Activated B cell treated with CpG ODN at 0.5 μM for 24 hours (primary cell): Measurements from ENCODE around the gene CER1. TPM values are rescaled to one million over a fixed set of nuclear protein-coding genes. Genes with fewer than 3 reads are reported as not detected.

Experiments used
- ATAC-seq: fragments of 200-7000 bp; cut with Tn5 transposase; one replicate; pipeline ENCODE4 v1.10.0; 2021; ENCODE audit warnings: low read depth, mild to moderate bottlenecking, moderate library complexity
- CTCF ChIA-PET: fragments of 350-600 bp; sonication (Branson Sonifier 250); formaldehyde crosslinking; loops from one replicate; lab custom pipeline; 2021; ENCODE audit warnings: antibody characterized with exemption; lab: Charles Lee
- POLR2A ChIA-PET: fragments of 350-600 bp; sonication (Branson Sonifier 250); formaldehyde crosslinking; loops from one replicate; lab custom pipeline; 2021; ENCODE audit warnings: antibody characterized with exemption; lab: Charles Lee
- DNase-seq: peaks from one replicate; pipeline ENCODE4 v3.0.0; 2022
- H3K27ac Mint-ChIP-seq: one replicate; pipeline ENCODE4 v1.8.0; 2020; ENCODE audit warnings: mixed read lengths
- H3K27me3 Mint-ChIP-seq: one replicate; pipeline ENCODE4 v1.8.0; 2021; ENCODE audit warnings: mixed read lengths
- H3K36me3 Mint-ChIP-seq: one replicate; pipeline ENCODE4 v1.8.0; 2021; ENCODE audit warnings: low read depth, mixed read lengths
- H3K4me1 Mint-ChIP-seq: one replicate; pipeline ENCODE4 v1.8.0; 2021; ENCODE audit warnings: mixed read lengths
- H3K4me3 Mint-ChIP-seq: one replicate; pipeline ENCODE4 v1.8.0; 2020; ENCODE audit warnings: mild to moderate bottlenecking, mixed read lengths
- H3K9me3 Mint-ChIP-seq: one replicate; pipeline ENCODE4 v1.8.0; 2020; ENCODE audit warnings: mixed read lengths
- CTCF ChIP-seq: fragments of 200-600 bp; IDR thresholded peaks from one replicate; pipeline ENCODE4 v1.8.0; 2022; ENCODE audit warnings: antibody characterized with exemption, mild to moderate bottlenecking
- intact Hi-C: fragments of 100-400 bp; cut with micrococcal nuclease; formaldehyde crosslinking; loops from one replicate; pipeline ENCODE4 v1.15.1; 2024
- total RNA-seq: library from RNA; stranded (reverse); gene quantifications from 2 replicates; pipeline ENCODE4 v1.2.3, GENCODE V29; 2022

The CER1 gene
- total RNA-seq, 1 donor from 2014 or later, result not detected

GRCh38 chr9:14678776-14679175, 43.8 kb downstream of the CER1 start:
- DNase-seq (no peak), ATAC-seq (no peak)
- peaks cover 62% of the 10 kb centered on the region for H3K36me3 Mint-ChIP-seq
- peaks cover 2% of the 10 kb centered on the region for H3K9me3 Mint-ChIP-seq
- peaks cover 51% of the 10 kb centered on the region for H3K4me1 Mint-ChIP-seq
- no peak for TF ChIP-seq CTCF
- no peak overlapping the region for H3K27ac Mint-ChIP-seq
- intact Hi-C loops, result no loop called here
- POLR2A ChIA-PET, result no interaction called here
- H3K4me3 Mint-ChIP-seq, result no peak overlapping the region
- no peaks in the 10 kb centered on the region for H3K27me3 Mint-ChIP-seq
- CTCF ChIA-PET, result no interaction called here

- Mint-ChIP-seq H3K4me1 (peaks cover 48% of the 10 kb centered on the region), H3K4me3 (no peak overlapping the region), H3K36me3 (peaks cover 56% of the 10 kb centered on the region), H3K27me3 (no peaks in the 10 kb centered on the region), H3K27ac (no peak overlapping the region), H3K9me3 (peaks cover 2% of the 10 kb centered on the region)
- ChIA-PET CTCF (no interaction called here), POLR2A (no interaction called here)
- TF ChIP-seq CTCF, result no peak
- intact Hi-C loops, result no loop called here
- DNase-seq (no peak), ATAC-seq (no peak)
Observed at GRCh38 chr9:14677872-14678271, 44.7 kb downstream of the CER1 start.

GRCh38 chr9:14677396-14677795, 45.1 kb downstream of the CER1 start:
- intact Hi-C loops, result no loop called here
- H3K4me3 Mint-ChIP-seq, result no peak overlapping the region
- POLR2A ChIA-PET, result no interaction called here

GRCh38 chr9:14674630-14675029, 47.9 kb downstream of the CER1 start:
- no peak overlapping the region for H3K27ac Mint-ChIP-seq
- no peaks in the 10 kb centered on the region for H3K27me3 Mint-ChIP-seq
- H3K36me3 Mint-ChIP-seq, result peaks cover 46% of the 10 kb centered on the region
- peaks cover 24% of the 10 kb centered on the region for H3K4me1 Mint-ChIP-seq
- H3K4me3 Mint-ChIP-seq, result no peak overlapping the region
- ChIA-PET CTCF (interaction anchor here (1.7 kb wide), 1 partner anchor 13 kb away, joined by 5 read pairs; no protein-coding TSS in a partner anchor), POLR2A (no interaction called here)
- DNase-seq (no peak), ATAC-seq (no peak)
- H3K9me3 Mint-ChIP-seq, result no peaks in the 10 kb centered on the region
- intact Hi-C loops, result no loop called here
- no peak for TF ChIP-seq CTCF

More at GRCh38 chr9:14677396-14677795, 45.1 kb downstream of the CER1 start:
- ATAC-seq, result no peak
- DNase-seq, result no peak
- H3K9me3 Mint-ChIP-seq, result no peaks in the 10 kb centered on the region
- no peak overlapping the region for H3K27ac Mint-ChIP-seq
- CTCF ChIA-PET, result no interaction called here
- no peak for TF ChIP-seq CTCF
- no peaks in the 10 kb centered on the region for H3K27me3 Mint-ChIP-seq
- H3K4me1 Mint-ChIP-seq, result peaks cover 44% of the 10 kb centered on the region
- peaks cover 55% of the 10 kb centered on the region for H3K36me3 Mint-ChIP-seq

- Mint-ChIP-seq H3K4me3 (no peak overlapping the region), H3K27ac (no peak overlapping the region), H3K4me1 (peaks cover 13% of the 10 kb centered on the region), H3K27me3 (no peaks in the 10 kb centered on the region), H3K36me3 (peaks cover 25% of the 10 kb centered on the region), H3K9me3 (no peaks in the 10 kb centered on the region)
- intact Hi-C loops, result loop anchor here (2.0 kb wide), 1 partner anchor 15 kb away; no protein-coding TSS in a partner anchor
- ChIA-PET CTCF (interaction anchor here (1.5 kb wide), 1 partner anchor 10 kb away, joined by 6 read pairs; no protein-coding TSS in a partner anchor), POLR2A (no interaction called here)
- ATAC-seq (no peak), DNase-seq (no peak)
- no peak for TF ChIP-seq CTCF
Observed at GRCh38 chr9:14671377-14671776, 51.2 kb downstream of the CER1 start.
